CD4-positive, alpha-beta T cell (primary cell): ENCODE data around the gene PRKRA. TPM values are rescaled to one million over a fixed set of nuclear protein-coding genes. Genes with fewer than 3 reads are reported as not detected.

Source experiments
- ATAC-seq: fragments of 200-7000 bp; cut with Tn5 transposase; one replicate; pipeline ENCODE4 v1.10.0; 2022; ENCODE audit warnings: mild to moderate bottlenecking; ENCODE audit not compliant: poor library complexity
- CTCF ChIA-PET: fragments of 350-600 bp; sonication (Branson Sonifier 250); formaldehyde crosslinking; loops from one replicate; lab custom pipeline; 2021; ENCODE audit warnings: antibody characterized with exemption, inconsistent platforms; lab: Charles Lee
- POLR2A ChIA-PET: fragments of 350-600 bp; sonication (Branson Sonifier 250); formaldehyde crosslinking; loops from one replicate; lab custom pipeline; 2021; ENCODE audit warnings: antibody characterized with exemption, inconsistent platforms; lab: Charles Lee
- DNase-seq, 14 experiments: peaks; one replicate each; pipeline ENCODE4 v3.0.0-alpha.2; 2013 to 2020; ENCODE audit warnings: mixed read lengths in 2 of 14
- H3K27ac ChIP-seq, 2 donors: one replicate each; pipeline versions ENCODE4 v1.5.1 to v1.7.0; 2013; ENCODE audit warnings: low read length in 2 of 2, low read depth in 1 of 2, mild to moderate bottlenecking in 1 of 2
- H3K27me3 ChIP-seq, 2 experiments: 1 replicate in 1 of 2; 2 replicates in 1 of 2; pipeline versions ENCODE4 v1.6.1 to v1.7.0; 2013; ENCODE audit warnings: low read length in 2 of 2, control low read depth in 1 of 2, mild to moderate bottlenecking in 1 of 2, moderate library complexity in 1 of 2; ENCODE audit not compliant: insufficient read depth in 2 of 2, control insufficient read depth in 1 of 2
- H3K36me3 ChIP-seq: one replicate; pipeline ENCODE4 v1.6.1; 2013; ENCODE audit warnings: low read length, control low read depth; ENCODE audit not compliant: insufficient read depth
- H3K4me1 ChIP-seq: one replicate; pipeline ENCODE4 v1.6.1; 2013; ENCODE audit warnings: low read length, control low read depth; ENCODE audit not compliant: insufficient read depth
- H3K4me3 ChIP-seq: one replicate; pipeline ENCODE4 v1.5.1; 2013; ENCODE audit warnings: mild to moderate bottlenecking, low read length, moderate library complexity
- H3K9me3 ChIP-seq, 2 experiments: 1 replicate in 1 of 2; 2 replicates in 1 of 2; pipeline versions ENCODE4 v1.6.1 to v1.7.0; 2013; ENCODE audit warnings: low read length in 2 of 2, mild to moderate bottlenecking in 2 of 2, control low read depth in 1 of 2, moderate library complexity in 1 of 2; ENCODE audit not compliant: control insufficient read depth in 1 of 2, insufficient read depth in 1 of 2
- H3K27ac Mint-ChIP-seq: one replicate; pipeline ENCODE4 v1.8.0; 2020; ENCODE audit warnings: mixed read lengths
- H3K27me3 Mint-ChIP-seq: one replicate; pipeline ENCODE4 v1.8.0; 2021; ENCODE audit warnings: mixed read lengths
- H3K36me3 Mint-ChIP-seq: one replicate; pipeline ENCODE4 v1.8.0; 2021; ENCODE audit warnings: low read depth, mixed read lengths
- H3K4me1 Mint-ChIP-seq: one replicate; pipeline ENCODE4 v1.8.0; 2021; ENCODE audit warnings: low read depth, mixed read lengths
- H3K4me3 Mint-ChIP-seq: one replicate; pipeline ENCODE4 v1.8.0; 2020; ENCODE audit warnings: mild to moderate bottlenecking, mixed read lengths
- H3K9me3 Mint-ChIP-seq: one replicate; pipeline ENCODE4 v1.8.0; 2020; ENCODE audit warnings: mixed read lengths
- CTCF ChIP-seq: fragments of 200-600 bp; IDR thresholded peaks from one replicate; pipeline ENCODE4 v1.8.0; 2022; ENCODE audit warnings: antibody characterized with exemption, mild to moderate bottlenecking
- intact Hi-C, 2 experiments: fragments of 100-400 bp; cut with DNase I in 1 of 2; cut with micrococcal nuclease in 1 of 2; formaldehyde crosslinking; loops; one replicate each; pipeline versions ENCODE4 v1.15.1 to v1.9.0; 2023 to 2025; cut with DNase I, micrococcal nuclease
- total RNA-seq, 174 experiments: library from RNA in 2 of 174; stranded (reverse) in 2 of 174; gene quantifications; one replicate each; pipeline ENCODE4 v1.2.3 and lab custom pipeline; 2021 to 2026

The PRKRA gene
- total RNA-seq, 2 experiments from 2014 or later = 118 to 120 TPM

- Mint-ChIP-seq H3K9me3 (no peaks in the 10 kb centered on the region), H3K27ac (peak overlapping the region; percentile 91), H3K4me3 (peak overlapping the region; percentile 96), H3K27me3 (no peaks in the 10 kb centered on the region), H3K36me3 (peaks cover 10% of the 10 kb centered on the region), H3K4me1 (peaks cover 44% of the 10 kb centered on the region)
- Histone ChIP-seq H3K36me3 (no peaks in the 10 kb centered on the region), H3K4me1 (peaks cover 40% of the 10 kb centered on the region), H3K27me3 (no peaks in the 10 kb centered on the region), H3K4me3 (peak overlapping the region; percentile 66), H3K9me3 (no peaks in the 10 kb centered on the region), H3K27ac (peak overlapping the region; percentile 76 to 83)
- ATAC-seq (no peak), DNase-seq (no peak)
- intact Hi-C loops = loop anchor here in 1 of 2 experiments (2.0 kb wide), 2 partner anchors 27 to 45 kb away; partner anchors contain the start of genes PJVK and PRKRA
- no peak for TF ChIP-seq CTCF
- ChIA-PET POLR2A (interaction anchor here (0.7 to 1.9 kb wide), 2 partner anchors 19 to 27 kb away, joined by 3 to 5 read pairs; partner anchors contain the start of genes PJVK and PRKRA), CTCF (no interaction called here)
These were observed 27.1 kb upstream of the PRKRA start for GRCh38 chr2:178478130-178478438.

GRCh38 chr2:178477443-178478129, 26.6 kb upstream of the PRKRA start:
- H3K4me1 Mint-ChIP-seq = peaks cover 39% of the 10 kb centered on the region
- intact Hi-C loops = loop anchor here in 1 of 2 experiments (2.0 kb wide), 2 partner anchors 27 to 45 kb away; partner anchors contain the start of genes PJVK and PRKRA
- H3K27me3 ChIP-seq = no peaks in the 10 kb centered on the region
- CTCF ChIA-PET = no interaction called here
- H3K27ac ChIP-seq = peak overlapping the region; percentile 76 to 83
- no peak for TF ChIP-seq CTCF
- ATAC-seq (no peak), DNase-seq (peak in 1 of 14 experiments; percentile 4)
- H3K4me1 ChIP-seq = peaks cover 36% of the 10 kb centered on the region
- POLR2A ChIA-PET = interaction anchor here (0.7 to 1.9 kb wide), 2 partner anchors 19 to 27 kb away, joined by 3 to 5 read pairs; partner anchors contain the start of genes PJVK and PRKRA
- H3K27ac Mint-ChIP-seq = peak overlapping the region; percentile 91
- no peaks in the 10 kb centered on the region for H3K36me3 ChIP-seq
- no peaks in the 10 kb centered on the region for H3K27me3 Mint-ChIP-seq
- H3K9me3 ChIP-seq = no peaks in the 10 kb centered on the region
- H3K4me3 Mint-ChIP-seq = peak overlapping the region; percentile 96
- no peaks in the 10 kb centered on the region for H3K9me3 Mint-ChIP-seq
- peak overlapping the region; percentile 66 for H3K4me3 ChIP-seq
- H3K36me3 Mint-ChIP-seq = peaks cover 10% of the 10 kb centered on the region

- DNase-seq = no peak
- ChIA-PET POLR2A (interaction anchor here (1.0 to 1.9 kb wide), 2 partner anchors 25 to 26 kb away, joined by 3 to 5 read pairs; partner anchors contain the start of genes PJVK and PRKRA), CTCF (no interaction called here)
- no peak overlapping the region for H3K27ac Mint-ChIP-seq
- no peak overlapping the region for H3K4me3 ChIP-seq
- no peak for ATAC-seq
- H3K9me3 ChIP-seq = no peaks in the 10 kb centered on the region
- intact Hi-C loops = loop anchor here in 1 of 2 experiments (1.0 kb wide), 1 partner anchor 24 kb away; no protein-coding TSS in a partner anchor
- no peak for TF ChIP-seq CTCF
- H3K4me3 Mint-ChIP-seq = no peak overlapping the region
- H3K27me3 ChIP-seq = no peaks in the 10 kb centered on the region
- H3K36me3 Mint-ChIP-seq = peaks cover 10% of the 10 kb centered on the region
- no peak overlapping the region for H3K27ac ChIP-seq
- no peaks in the 10 kb centered on the region for H3K9me3 Mint-ChIP-seq
- peaks cover 28% of the 10 kb centered on the region for H3K4me1 Mint-ChIP-seq
- H3K4me1 ChIP-seq = peaks cover 25% of the 10 kb centered on the region
- no peaks in the 10 kb centered on the region for H3K36me3 ChIP-seq
- H3K27me3 Mint-ChIP-seq = no peaks in the 10 kb centered on the region
These were observed 25.5 kb upstream of the PRKRA start for GRCh38 chr2:178476477-178476876.
